Measurements from ENCODE around the gene THOC5. TPM values are rescaled to one million over a fixed set of nuclear protein-coding genes. Genes with fewer than 3 reads are reported as not detected.
A peak's percentile ranks its signal among the peaks of the same experiment; 100 is the strongest.

THOC5 gene
- total RNA-seq, 3 donors from 2014 or later (not counting 1 experiment from before 2014, with no cell fraction given) = 42.4 to 62.5 (median 52.6) TPM

DNA sequence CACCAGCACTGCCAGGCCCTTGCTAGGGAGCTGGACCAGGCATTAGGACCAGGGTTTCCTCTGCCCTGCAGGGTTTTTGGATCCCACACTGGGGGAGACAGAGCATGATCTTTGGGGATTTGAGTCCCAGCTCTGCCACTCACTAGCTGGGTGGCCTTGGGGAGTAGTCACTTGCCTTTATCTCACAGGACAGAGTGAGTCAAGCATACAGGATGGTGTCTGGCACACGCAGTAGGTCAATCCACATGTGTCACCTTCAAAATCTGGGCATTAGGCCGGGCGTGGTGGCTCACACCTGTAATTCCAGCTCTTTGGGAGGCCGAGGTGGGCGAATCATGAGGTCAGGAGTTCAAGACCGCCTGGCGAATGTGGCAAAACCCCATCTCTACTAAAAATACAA lies 70.8 kb downstream of the THOC5 start:
- peaks cover 31 to 33% of the 10 kb centered on the region in 2 donors for H3K27me3 Mint-ChIP-seq (ENCODE audit: low read depth in 2 of 2)
- no peak overlapping the region for H3K27ac Mint-ChIP-seq
- ATAC-seq = no peak
- WGBS (ENCODE audit: insufficient coverage) = 94% methylated on average over 7 of the region's 7 CpGs
- H3K27ac ChIP-seq (ENCODE audit: low read length) = no peak overlapping the region
- H3K4me1 ChIP-seq (ENCODE audit: control insufficient read depth, insufficient read depth, low read length) = peaks cover 17% of the 10 kb centered on the region
- H3K4me3 Mint-ChIP-seq = no peak overlapping the region
- H3K4me1 Mint-ChIP-seq = peaks cover 7 to 15% of the 10 kb centered on the region in 2 donors
- H3K9me3 Mint-ChIP-seq = no peaks in the 10 kb centered on the region
- H3K36me3 Mint-ChIP-seq = no peaks in the 10 kb centered on the region
- DNase-seq = no peak
- H3K36me3 ChIP-seq (ENCODE audit: control insufficient read depth, insufficient read depth, low read length) = no peaks in the 10 kb centered on the region
- TF ChIP-seq, protein P1, sequence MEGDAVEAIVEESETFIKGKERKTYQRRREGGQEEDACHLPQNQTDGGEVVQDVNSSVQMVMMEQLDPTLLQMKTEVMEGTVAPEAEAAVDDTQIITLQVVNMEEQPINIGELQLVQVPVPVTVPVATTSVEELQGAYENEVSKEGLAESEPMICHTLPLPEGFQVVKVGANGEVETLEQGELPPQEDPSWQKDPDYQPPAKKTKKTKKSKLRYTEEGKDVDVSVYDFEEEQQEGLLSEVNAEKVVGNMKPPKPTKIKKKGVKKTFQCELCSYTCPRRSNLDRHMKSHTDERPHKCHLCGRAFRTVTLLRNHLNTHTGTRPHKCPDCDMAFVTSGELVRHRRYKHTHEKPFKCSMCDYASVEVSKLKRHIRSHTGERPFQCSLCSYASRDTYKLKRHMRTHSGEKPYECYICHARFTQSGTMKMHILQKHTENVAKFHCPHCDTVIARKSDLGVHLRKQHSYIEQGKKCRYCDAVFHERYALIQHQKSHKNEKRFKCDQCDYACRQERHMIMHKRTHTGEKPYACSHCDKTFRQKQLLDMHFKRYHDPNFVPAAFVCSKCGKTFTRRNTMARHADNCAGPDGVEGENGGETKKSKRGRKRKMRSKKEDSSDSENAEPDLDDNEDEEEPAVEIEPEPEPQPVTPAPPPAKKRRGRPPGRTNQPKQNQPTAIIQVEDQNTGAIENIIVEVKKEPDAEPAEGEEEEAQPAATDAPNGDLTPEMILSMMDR (IDR thresholded peaks at IDR 0.05) = no peak
- H3K27me3 ChIP-seq (ENCODE audit: control insufficient read depth, insufficient read depth, low read length) = peaks cover 12% of the 10 kb centered on the region
- no peaks in the 10 kb centered on the region for H3K9me3 ChIP-seq (ENCODE audit: control insufficient read depth, insufficient read depth, low read length)
- intact Hi-C loops (cut with micrococcal nuclease) = no loop called here
- no peak overlapping the region for H3K4me3 ChIP-seq (ENCODE audit: low read length)

DNA sequence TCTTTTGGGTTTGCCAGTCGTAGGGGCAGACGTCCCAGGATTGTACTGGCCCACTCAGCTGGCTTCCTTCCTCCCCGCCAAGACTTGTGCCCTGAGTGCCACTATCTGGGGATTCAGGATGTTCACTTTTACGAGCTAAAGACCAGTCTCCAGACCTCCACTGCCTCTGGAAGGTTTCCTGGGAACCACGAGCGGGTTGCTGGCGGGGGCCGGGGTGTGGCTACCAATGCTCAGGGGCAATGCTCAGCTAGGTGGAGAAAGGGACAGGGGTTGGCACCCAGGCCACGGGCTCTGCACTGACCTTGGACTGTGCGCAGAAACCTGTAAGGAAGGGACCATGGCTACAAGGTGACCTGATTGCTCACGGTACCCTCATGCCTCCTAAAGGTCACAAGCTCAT lies 71.3 kb downstream of the THOC5 start:
- H3K9me3 ChIP-seq (ENCODE audit: control insufficient read depth, insufficient read depth, low read length) = no peaks in the 10 kb centered on the region
- Mint-ChIP-seq H3K4me1 (peaks cover 7 to 15% of the 10 kb centered on the region in 2 donors), H3K27me3 (ENCODE audit: low read depth in 2 of 2) (peaks cover 33 to 35% of the 10 kb centered on the region in 2 donors), H3K9me3 (no peaks in the 10 kb centered on the region), H3K36me3 (no peaks in the 10 kb centered on the region), H3K4me3 (no peak overlapping the region), H3K27ac (no peak overlapping the region)
- DNase-seq (no peak), ATAC-seq (no peak)
- peaks cover 12% of the 10 kb centered on the region for H3K27me3 ChIP-seq (ENCODE audit: control insufficient read depth, insufficient read depth, low read length)
- intact Hi-C loops (cut with micrococcal nuclease) = no loop called here
- no peak overlapping the region for H3K4me3 ChIP-seq (ENCODE audit: low read length)
- H3K27ac ChIP-seq (ENCODE audit: low read length) = no peak overlapping the region
- peaks cover 17% of the 10 kb centered on the region for H3K4me1 ChIP-seq (ENCODE audit: control insufficient read depth, insufficient read depth, low read length)
- TF ChIP-seq, protein P1 (IDR thresholded peaks at IDR 0.05) = no peak
- 76% methylated on average over 11 of the region's 11 CpGs for WGBS (ENCODE audit: insufficient coverage)
- H3K36me3 ChIP-seq (ENCODE audit: control insufficient read depth, insufficient read depth, low read length) = no peaks in the 10 kb centered on the region

DNA sequence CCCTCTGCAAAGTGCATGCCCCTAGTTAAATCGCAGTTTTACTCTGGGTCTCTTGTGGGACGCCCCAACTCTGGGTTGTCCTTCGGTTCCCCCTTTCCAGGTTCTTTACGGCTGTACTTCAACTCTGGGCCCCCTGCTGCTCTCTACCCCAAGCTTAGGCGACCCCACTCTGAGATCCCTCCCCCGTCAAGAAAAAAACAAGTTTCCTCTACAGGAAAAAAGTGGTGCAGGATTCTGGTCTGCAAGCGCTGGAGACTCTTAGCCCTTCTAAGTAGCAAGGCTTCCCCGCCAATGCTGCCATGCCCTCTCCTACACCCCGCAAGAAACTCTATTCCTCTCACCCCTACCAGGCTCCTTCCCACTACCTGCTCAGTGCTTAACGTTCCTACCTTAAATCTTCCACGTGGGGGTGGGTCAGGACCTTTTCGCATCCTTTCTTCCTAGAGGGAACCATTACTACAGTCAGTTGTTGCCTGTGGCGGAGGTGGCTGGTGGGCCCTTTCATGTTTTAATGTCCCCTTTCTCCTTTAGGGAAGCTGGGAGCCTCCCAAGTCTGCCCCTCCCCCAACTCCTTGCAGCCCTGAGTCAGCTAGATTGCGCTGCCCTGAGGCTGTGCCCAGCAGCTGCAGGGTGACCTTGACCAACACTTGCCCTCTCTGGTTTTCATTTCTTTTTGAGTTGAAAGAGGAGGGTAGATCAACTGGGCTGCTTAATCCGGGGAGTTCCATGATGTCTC lies 72.1 kb downstream of the THOC5 start:
- Histone ChIP-seq H3K27ac (ENCODE audit: low read length) (no peak overlapping the region), H3K36me3 (ENCODE audit: control insufficient read depth, insufficient read depth, low read length) (no peaks in the 10 kb centered on the region), H3K9me3 (ENCODE audit: control insufficient read depth, insufficient read depth, low read length) (no peaks in the 10 kb centered on the region), H3K27me3 (ENCODE audit: control insufficient read depth, insufficient read depth, low read length) (peaks cover 12% of the 10 kb centered on the region), H3K4me3 (ENCODE audit: low read length) (no peak overlapping the region), H3K4me1 (ENCODE audit: control insufficient read depth, insufficient read depth, low read length) (peaks cover 17% of the 10 kb centered on the region)
- H3K36me3 Mint-ChIP-seq = no peaks in the 10 kb centered on the region
- no peak for DNase-seq
- no peak for ATAC-seq
- peaks cover 37 to 40% of the 10 kb centered on the region in 2 donors for H3K27me3 Mint-ChIP-seq (ENCODE audit: low read depth in 2 of 2)
- 20% methylated on average over 15 of the region's 15 CpGs for WGBS (ENCODE audit: insufficient coverage)
- intact Hi-C loops (cut with micrococcal nuclease) = no loop called here
- no peak overlapping the region for H3K27ac Mint-ChIP-seq
- H3K4me3 Mint-ChIP-seq = peak overlapping the region; percentile 75
- peaks cover 7 to 15% of the 10 kb centered on the region in 2 donors for H3K4me1 Mint-ChIP-seq
- TF ChIP-seq, protein P1 (IDR thresholded peaks at IDR 0.05) = no peak
- H3K9me3 Mint-ChIP-seq = no peaks in the 10 kb centered on the region

Data from natural killer cell (primary cell).